ENCODE results near the gene NHS. TPM values are rescaled to one million over a fixed set of nuclear protein-coding genes. Genes with fewer than 3 reads are reported as not detected.

NHS gene
- total and polyA plus RNA-seq, 2 of the 4 experiments (the other 2 are of a cell fraction) = 0.36 to 0.90 TPM

- H2BK20ac ChIP-seq (ENCODE audit: low read depth, low read length) = no peak overlapping the region
- no peak overlapping the region for H2AFZ ChIP-seq (replicated peaks; ENCODE audit: low read length, poor library complexity)
- H2AK5ac ChIP-seq (ENCODE audit: low read depth, low read length) = no peak overlapping the region
- no peaks in the 10 kb centered on the region for H3K36me3 ChIP-seq (ENCODE audit: control insufficient read depth, insufficient read depth, low read length)
- H4K5ac ChIP-seq (ENCODE audit: low read depth, low read length) = no peak overlapping the region
- H3K4ac ChIP-seq (ENCODE audit: low read depth, low read length) = no peak overlapping the region
- dilution Hi-C loops (cut with HindIII; ENCODE audit: low sequenced_read_pairs, unreplicated experiment) = no loop called here
- no peaks in the 10 kb centered on the region for H4K20me1 ChIP-seq (ENCODE audit: insufficient read depth, low read length)
- ATAC-seq (ENCODE audit: low read depth) = peak; percentile 94
- in situ Hi-C loops (cut with MboI; ENCODE audit: low sequenced_read_pairs) = loop anchor here (10.0 to 25.0 kb wide), 2 partner anchors 445 to 853 kb away; no protein-coding TSS in a partner anchor
- no CpG with 5 or more reads among the region's 4 CpGs for WGBS, 2 experiments (ENCODE audit: extremely low coverage in 2 of 2, insufficient read length in 1 of 2)
- BruUV-seq (replicated peaks) = no TSS peak
- no peak overlapping the region for H2AK9ac ChIP-seq (replicated peaks; ENCODE audit: low read depth, low read length, poor library complexity)
- no peaks in the 10 kb centered on the region; the same call in 1 of the 2 replicates for H3K27me3 ChIP-seq (ENCODE audit: control insufficient read depth, insufficient read depth, low read length)
- H3K56ac ChIP-seq (ENCODE audit: extremely low read depth, insufficient read depth, low read length) = no peak overlapping the region
- H3K79me1 ChIP-seq (ENCODE audit: low read depth in 1 of 2, low read length in 2 of 2) = no peaks in the 10 kb centered on the region
- H3K4me2 ChIP-seq (ENCODE audit: low read depth, low read length) = no peak overlapping the region
- H4K8ac ChIP-seq (ENCODE audit: low read depth in 2 of 2, low read length in 2 of 2) = no peak overlapping the region
- H3K9me1 ChIP-seq (ENCODE audit: insufficient read depth, low read length) = no peaks in the 10 kb centered on the region
- H3K9me3 ChIP-seq (ENCODE audit: control insufficient read depth, insufficient read depth, low read length) = no peaks in the 10 kb centered on the region
- TF ChIP-seq BHLHE40 (IDR thresholded peaks at IDR 0.05; ENCODE audit: low read depth, low read length) (no peak), NFE2L2 (IDR thresholded peaks at IDR 0.05; ENCODE audit: low read depth, low read length) (no peak), SMC3 (IDR thresholded peaks at IDR 0.05; ENCODE audit: low read depth, low read length) (peak; percentile 88), RCOR1 (IDR thresholded peaks at IDR 0.05; ENCODE audit: insufficient replicate concordance, low read length) (no peak), CEBPB (IDR thresholded peaks at IDR 0.05; ENCODE audit: low read depth, low read length) (no peak), RAD21 (IDR thresholded peaks at IDR 0.05; ENCODE audit: low read length) (peak; percentile 88), FOS (IDR thresholded peaks at IDR 0.05; ENCODE audit: low read depth, low read length) (no peak), RFX5 (IDR thresholded peaks at IDR 0.05; ENCODE audit: low read depth, low read length) (no peak), CTCF (conservative IDR thresholded peaks at IDR 0.05; ENCODE audit: low read depth, low read length) (peak; percentile 80), ELK1 (IDR thresholded peaks at IDR 0.05; ENCODE audit: borderline replicate concordance, low read depth, low read length) (no peak), CHD1 (IDR thresholded peaks at IDR 0.05; ENCODE audit: low read depth, low read length) (no peak), MAZ (IDR thresholded peaks at IDR 0.05; ENCODE audit: borderline replicate concordance, low read depth, low read length) (no peak), MAFK (IDR thresholded peaks at IDR 0.05; ENCODE audit: low read depth, low read length) (peak; percentile 84)
- H3K14ac ChIP-seq (replicated peaks; ENCODE audit: low read depth, low read length) = no peak overlapping the region
- intact Hi-C loops (cut with micrococcal nuclease) = loop anchor here (1.0 to 2.0 kb wide), 6 partner anchors 98 to 864 kb away; no protein-coding TSS in a partner anchor
- no peak overlapping the region for H3K18ac ChIP-seq (ENCODE audit: low read depth, low read length)
- peak; percentile 72 for DNase-seq
- ChIA-PET CTCF (interaction anchor here (0.7 to 1.4 kb wide), 3 partner anchors 155 to 696 kb away, joined by 3 to 4 read pairs (median 3); no protein-coding TSS in a partner anchor), POLR2A (ENCODE audit: unreplicated experiment) (no interaction called here)
- no peak overlapping the region for H2BK120ac ChIP-seq (ENCODE audit: low read depth, low read length)
- H3K23ac ChIP-seq (ENCODE audit: low read depth, low read length) = no peak overlapping the region
- no peak overlapping the region for H4K91ac ChIP-seq (ENCODE audit: insufficient read depth, low read depth, low read length)
- no peak overlapping the region for H2BK15ac ChIP-seq (ENCODE audit: low read depth, low read length)
- H3K9ac ChIP-seq (ENCODE audit: low read depth, low read length) = no peak overlapping the region
- no peak overlapping the region for H3K4me3 ChIP-seq (ENCODE audit: insufficient read depth, low read depth, low read length)
- H3K27ac ChIP-seq (ENCODE audit: insufficient read depth, low read length) = no peak overlapping the region
- no peaks in the 10 kb centered on the region for H3K4me1 ChIP-seq (ENCODE audit: control insufficient read depth, insufficient read depth, low read length)
- H2BK5ac ChIP-seq (ENCODE audit: low read depth, low read length, poor library complexity, severe bottlenecking) = no peak overlapping the region
Observed at GRCh38 chrX:17689971-17690409, 315.0 kb downstream of the NHS start.
